Liver (tissue), 3 donors: ENCODE data around the gene PAH.
A peak's percentile ranks its signal among the peaks of the same experiment; 100 is the strongest.

ENCODE experiments used
- ATF3 ChIP-seq: IDR thresholded peaks from 2 replicates; pipeline ENCODE4 v1.6.1; 2016; ENCODE audit warnings: antibody characterized with exemption
- CTCF ChIP-seq: fragments of 150-350 bp; IDR thresholded peaks from 2 replicates; pipeline ENCODE4 v1.5.1; 2017; ENCODE audit warnings: improper control_type of control experiment, low read depth, low read length; ENCODE audit not compliant: missing input control
- EGR1 ChIP-seq, 2 donors: IDR thresholded peaks; 2 replicates each; pipeline ENCODE4 v1.6.1; 2016 to 2018; ENCODE audit warnings: antibody characterized with exemption in 2 of 2, low read depth in 2 of 2
- JUND ChIP-seq, 2 donors: IDR thresholded peaks; 2 replicates each; pipeline ENCODE4 v1.6.1; 2016; ENCODE audit warnings: antibody characterized with exemption in 2 of 2
- MAX ChIP-seq: IDR thresholded peaks from 2 replicates; pipeline ENCODE4 v1.6.1; 2016; ENCODE audit warnings: antibody characterized with exemption
- REST ChIP-seq: IDR thresholded peaks from 2 replicates; pipeline ENCODE4 v1.6.1; 2016; ENCODE audit warnings: antibody characterized with exemption, mild to moderate bottlenecking
- SP1 ChIP-seq: IDR thresholded peaks from 2 replicates; pipeline ENCODE4 v1.6.1; 2018; ENCODE audit warnings: antibody characterized with exemption, mild to moderate bottlenecking
- TAF1 ChIP-seq: conservative IDR thresholded peaks from 2 replicates; pipeline ENCODE4 v1.6.1; 2016; ENCODE audit warnings: antibody characterized with exemption, mild to moderate bottlenecking
- donor health status: healthy.
- donor health status: healthy.

- TF ChIP-seq TAF1: no peak
- no peak for TF ChIP-seq MAX
- peak; percentile 35 for TF ChIP-seq CTCF
- TF ChIP-seq ATF3: no peak
- no peak for TF ChIP-seq EGR1 (IDR thresholded peaks at IDR 0.05; ENCODE audit: low read depth in 2 of 2)
- no peak for TF ChIP-seq SP1
- TF ChIP-seq REST: no peak
- TF ChIP-seq JUND (IDR thresholded peaks at IDR 0.05): no peak
Measured at GRCh38 chr12:102811110-102811737, 105.8 kb downstream of the PAH start.
